Fibroblast of peridontal ligament (primary cell): ENCODE measurements around the gene CA10.

Source experiments
- DNase-seq: peaks from one replicate; pipeline ENCODE4 v3.0.0-alpha.2; 2010; ENCODE audit errors: extremely low read depth

Gene CA10

GRCh38 chr17:52147431-52147830 is 11.1 kb downstream of the CA10 start:
- no peak for DNase-seq

GRCh38 chr17:52145476-52145875 is 13.0 kb downstream of the CA10 start:
- no peak for DNase-seq

GRCh38 chr17:52143542-52143941 is 15.0 kb downstream of the CA10 start:
- no peak for DNase-seq

- no peak for DNase-seq
Measured at GRCh38 chr17:52140601-52141000, 17.9 kb downstream of the CA10 start.

GRCh38 chr17:52138752-52139151 is 19.8 kb downstream of the CA10 start:
- no peak for DNase-seq

GRCh38 chr17:52138350-52138749 is 20.2 kb downstream of the CA10 start:
- no peak for DNase-seq

GRCh38 chr17:52136166-52136565 is 22.3 kb downstream of the CA10 start:
- no peak for DNase-seq

- DNase-seq: no peak
Measured at GRCh38 chr17:52134641-52135040, 23.9 kb downstream of the CA10 start.

- no peak for DNase-seq
Measured at GRCh38 chr17:52128721-52129120, 29.8 kb downstream of the CA10 start.

GRCh38 chr17:52124993-52125392 is 33.5 kb downstream of the CA10 start:
- no peak for DNase-seq

GRCh38 chr17:52124561-52124960 is 34.0 kb downstream of the CA10 start:
- no peak for DNase-seq

GRCh38 chr17:52120465-52120864 is 38.0 kb downstream of the CA10 start:
- no peak for DNase-seq

- no peak for DNase-seq
Measured at GRCh38 chr17:52110923-52111581, 47.5 kb downstream of the CA10 start.

- peak; percentile 46 for DNase-seq
Measured at GRCh38 chr17:52106638-52107261, 51.8 kb downstream of the CA10 start.

GRCh38 chr17:52106072-52106471 is 52.4 kb downstream of the CA10 start:
- peak; percentile 6 for DNase-seq

GRCh38 chr17:52105591-52105990 is 52.9 kb downstream of the CA10 start:
- no peak for DNase-seq

- no peak for DNase-seq
Measured at GRCh38 chr17:52096056-52096455, 62.5 kb downstream of the CA10 start.

GRCh38 chr17:52084176-52084575 is 74.3 kb downstream of the CA10 start:
- DNase-seq: no peak

GRCh38 chr17:52079496-52079895 is 79.0 kb downstream of the CA10 start:
- no peak for DNase-seq

GRCh38 chr17:52071712-52072111 is 86.8 kb downstream of the CA10 start:
- DNase-seq: no peak

GRCh38 chr17:52064791-52065211 is 93.7 kb downstream of the CA10 start:
- peak; percentile 40 for DNase-seq

GRCh38 chr17:52049496-52049895 is 109.0 kb downstream of the CA10 start:
- no peak for DNase-seq

- DNase-seq: no peak
Measured at GRCh38 chr17:52049051-52049450, 109.5 kb downstream of the CA10 start.
